Gastroesophageal sphincter (tissue), 4 donors: ENCODE measurements around the gene VWA5B2. TPM values are rescaled to one million over a fixed set of nuclear protein-coding genes. Genes with fewer than 3 reads are reported as not detected.

Source experiments
- ATAC-seq: fragments of 150-250 bp; one replicate; pipeline ENCODE4 v1.9.1; 2016; ENCODE audit warnings: mild to moderate bottlenecking, moderate library complexity
- H3K27ac ChIP-seq, 4 donors: fragments of 200-600 bp; sonication (generic) in 3 of 4; 1 replicate in 3 of 4; 2 replicates in 1 of 4; pipeline ENCODE4 v1.5.1; 2016 to 2019
- H3K27me3 ChIP-seq: fragments of 200-600 bp; sonication (generic); one replicate; pipeline ENCODE4 v1.5.1; 2019
- H3K36me3 ChIP-seq, 2 donors: fragments of 200-600 bp; sonication (generic); one replicate each; pipeline ENCODE4 v1.5.1; 2019; ENCODE audit warnings: control low read depth in 1 of 2
- H3K4me1 ChIP-seq, 3 donors: fragments of 200-600 bp; sonication (generic); 1 replicate in 2 of 3; 2 replicates in 1 of 3; pipeline ENCODE4 v1.5.1; 2016 to 2019; ENCODE audit warnings: control low read depth in 2 of 3
- H3K4me3 ChIP-seq, 2 donors: fragments of 200-600 bp; sonication (generic); one replicate each; pipeline ENCODE4 v1.5.1; 2019; ENCODE audit warnings: mild to moderate bottlenecking in 1 of 2, moderate library complexity in 1 of 2
- H3K9me3 ChIP-seq, 3 donors: fragments of 200-600 bp; sonication (generic); one replicate each; pipeline ENCODE4 v1.5.1; 2017 to 2019; ENCODE audit warnings: control low read depth in 2 of 3
- CTCF ChIP-seq, 4 experiments: fragments of 200-600 bp in 2 of 4; fragments of 450-650 bp in 2 of 4; sonication (generic) in 1 of 4; IDR thresholded peaks; one replicate each; pipeline ENCODE4 v1.5.1; 2017 to 2019; ENCODE audit warnings: antibody characterized with exemption in 4 of 4, mild to moderate bottlenecking in 2 of 4, moderate library complexity in 2 of 4
- EP300 ChIP-seq: sonication (generic); formaldehyde crosslinking; IDR thresholded peaks from one replicate; pipeline ENCODE4 v1.6.1; 2017; ENCODE audit warnings: antibody characterized with exemption, mild to moderate bottlenecking
- POLR2A ChIP-seq, 2 donors: fragments of 450-650 bp; IDR thresholded peaks; one replicate each; pipeline ENCODE4 v1.6.1; 2017; ENCODE audit warnings: antibody characterized with exemption in 2 of 2, mild to moderate bottlenecking in 2 of 2, moderate library complexity in 1 of 2
- POLR2AphosphoS5 ChIP-seq: sonication (generic); formaldehyde crosslinking; IDR thresholded peaks from one replicate; pipeline ENCODE4 v1.6.1; 2017; ENCODE audit warnings: antibody characterized with exemption
- WGBS, 2 donors: methylation state at CpG; one replicate each; pipeline ENCODE4 v1.1.5; 2018; ENCODE audit warnings: low coverage in 1 of 2; 5-methylcytosine and 5-hydroxymethylcytosine counted together
- total RNA-seq, 4 donors: library from RNA; depleted of rRNA; stranded (reverse); fragments of >200 nt; gene quantifications; one replicate each; pipeline ENCODE4 v1.1.0, GENCODE V29; 2016

The VWA5B2 gene
- total RNA-seq, 4 donors from 2014 or later, result 0.10 to 0.54 TPM; not detected in 2

- TF ChIP-seq EP300 (no peak), CTCF (IDR thresholded peaks at IDR 0.05) (no peak), POLR2AphosphoS5 (no peak), POLR2A (IDR thresholded peaks at IDR 0.05) (no peak)
- peaks cover 89% of the 10 kb centered on the region for H3K27me3 ChIP-seq
- ATAC-seq, result no peak
Observed at GRCh38 chr3:184237211-184237610, 7.8 kb downstream of the VWA5B2 start.

GRCh38 chr3:184237807-184238206 lies 8.4 kb downstream of the VWA5B2 start:
- Histone ChIP-seq H3K27ac (no peak overlapping the region), H3K9me3 (no peaks in the 10 kb centered on the region), H3K4me1 (peaks cover 0 to 10% (median 6%) of the 10 kb centered on the region in 3 donors), H3K27me3 (peaks cover 83% of the 10 kb centered on the region), H3K4me3 (no peak overlapping the region), H3K36me3 (peaks cover 0 to 14% of the 10 kb centered on the region in 2 donors)
- ATAC-seq, result no peak
- 0 to 50% methylated on average over 1 of the region's 1 CpG for WGBS, 2 donors
- TF ChIP-seq EP300 (no peak), POLR2AphosphoS5 (no peak), POLR2A (IDR thresholded peaks at IDR 0.05) (no peak)

More at GRCh38 chr3:184237211-184237610, 7.8 kb downstream of the VWA5B2 start:
- Histone ChIP-seq H3K9me3 (no peaks in the 10 kb centered on the region), H3K27ac (no peak overlapping the region), H3K36me3 (peaks cover 0 to 8% of the 10 kb centered on the region in 2 donors), H3K4me3 (no peak overlapping the region), H3K4me1 (peaks cover 0 to 10% (median 6%) of the 10 kb centered on the region in 3 donors)
- WGBS, 2 donors, result 40 to 83% methylated on average over 1 of the region's 7 CpGs

GRCh38 chr3:184238246-184238818 lies 8.9 kb downstream of the VWA5B2 start:
- ATAC-seq, result no peak
- Histone ChIP-seq H3K4me1 (peaks cover 0 to 10% (median 6%) of the 10 kb centered on the region in 3 donors), H3K36me3 (peaks cover 0 to 19% of the 10 kb centered on the region in 2 donors), H3K9me3 (no peaks in the 10 kb centered on the region), H3K27me3 (peaks cover 78% of the 10 kb centered on the region), H3K4me3 (no peak overlapping the region), H3K27ac (no peak overlapping the region)
- 40 to 54% methylated on average over 2 of the region's 13 CpGs for WGBS, 2 donors
- TF ChIP-seq POLR2AphosphoS5 (no peak), CTCF (IDR thresholded peaks at IDR 0.05) (no peak), POLR2A (IDR thresholded peaks at IDR 0.05) (no peak), EP300 (no peak)

- peaks cover 69% of the 10 kb centered on the region for H3K27me3 ChIP-seq
- 91% methylated on average over 1 of the region's 8 CpGs; no CpG with 5 or more reads in 1 of the 2 donors for WGBS, 2 donors
- ATAC-seq, result no peak
- H3K9me3 ChIP-seq, result no peaks in the 10 kb centered on the region
- TF ChIP-seq EP300, result no peak
- peaks cover 0 to 28% of the 10 kb centered on the region in 2 donors for H3K36me3 ChIP-seq
- no peak overlapping the region for H3K4me3 ChIP-seq
- no peak overlapping the region for H3K27ac ChIP-seq
- H3K4me1 ChIP-seq, result peaks cover 0 to 10% (median 6%) of the 10 kb centered on the region in 3 donors
Observed at GRCh38 chr3:184239221-184239620, 9.8 kb downstream of the VWA5B2 start.

- Histone ChIP-seq H3K27me3 (peaks cover 64% of the 10 kb centered on the region), H3K36me3 (peaks cover 0 to 33% of the 10 kb centered on the region in 2 donors), H3K27ac (no peak overlapping the region), H3K4me3 (no peak overlapping the region), H3K4me1 (peaks cover 0 to 10% (median 6%) of the 10 kb centered on the region in 3 donors), H3K9me3 (no peaks in the 10 kb centered on the region)
- 83% methylated on average over 1 of the region's 7 CpGs; no CpG with 5 or more reads in 1 of the 2 donors for WGBS, 2 donors
- no peak for TF ChIP-seq POLR2A (IDR thresholded peaks at IDR 0.05)
- no peak for TF ChIP-seq EP300
- TF ChIP-seq CTCF (IDR thresholded peaks at IDR 0.05), result no peak
- TF ChIP-seq POLR2AphosphoS5, result no peak
- ATAC-seq, result no peak
Observed at GRCh38 chr3:184239708-184240107, 10.3 kb downstream of the VWA5B2 start.
